ENCODE measurements around the gene NKAIN2.

NKAIN2 gene

GRCh38 chr6:123908797-123909196, 105.1 kb downstream of the NKAIN2 start:
- no peak overlapping the region for H3K4me3 ChIP-seq (ENCODE audit: low read depth, low read length)

GRCh38 chr6:123909989-123910388, 106.3 kb downstream of the NKAIN2 start:
- Histone ChIP-seq H3K9me3 (ENCODE audit: control insufficient read depth, insufficient read depth, low read depth, low read length) (no peaks in the 10 kb centered on the region), H3K4me1 (ENCODE audit: control insufficient read depth, insufficient read depth, low read length) (no peaks in the 10 kb centered on the region), H3K4me3 (ENCODE audit: low read depth, low read length) (no peak overlapping the region), H3K27ac (ENCODE audit: extremely low read depth, low read depth, low read length) (no peak overlapping the region), H3K36me3 (ENCODE audit: control insufficient read depth in 2 of 2, insufficient read depth in 1 of 2, low read length in 2 of 2) (no peaks in the 10 kb centered on the region)
- TF ChIP-seq ZBTB6 (tag by site-specific recombination; IDR thresholded peaks at IDR 0.05), result no peak
- TF ChIP-seq, protein P1, sequence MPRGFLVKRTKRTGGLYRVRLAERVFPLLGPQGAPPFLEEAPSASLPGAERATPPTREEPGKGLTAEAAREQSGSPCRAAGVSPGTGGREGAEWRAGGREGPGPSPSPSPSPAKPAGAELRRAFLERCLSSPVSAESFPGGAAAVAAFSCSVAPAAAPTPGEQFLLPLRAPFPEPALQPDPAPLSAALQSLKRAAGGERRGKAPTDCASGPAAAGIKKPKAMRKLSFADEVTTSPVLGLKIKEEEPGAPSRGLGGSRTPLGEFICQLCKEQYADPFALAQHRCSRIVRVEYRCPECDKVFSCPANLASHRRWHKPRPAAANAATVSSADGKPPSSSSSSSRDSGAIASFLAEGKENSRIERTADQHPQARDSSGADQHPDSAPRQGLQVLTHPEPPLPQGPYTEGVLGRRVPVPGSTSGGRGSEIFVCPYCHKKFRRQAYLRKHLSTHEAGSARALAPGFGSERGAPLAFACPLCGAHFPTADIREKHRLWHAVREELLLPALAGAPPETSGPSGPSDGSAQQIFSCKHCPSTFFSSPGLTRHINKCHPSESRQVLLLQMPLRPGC (tag by site-specific recombination; IDR thresholded peaks at IDR 0.05), result no peak
- no peak for TF ChIP-seq ZFP69B (tag by site-specific recombination; IDR thresholded peaks at IDR 0.05)
- TF ChIP-seq ZNF202 (tag by site-specific recombination; IDR thresholded peaks at IDR 0.05; ENCODE audit: borderline replicate concordance), result no peak
- no peak for TF ChIP-seq ZNF404 (tag by site-specific recombination; IDR thresholded peaks at IDR 0.05)
- ChIA-PET CTCF (no interaction called here), POLR2A (no interaction called here)

More at GRCh38 chr6:123908797-123909196, 105.1 kb downstream of the NKAIN2 start:
- Histone ChIP-seq H3K9me3 (ENCODE audit: control insufficient read depth, insufficient read depth, low read depth, low read length) (no peaks in the 10 kb centered on the region), H3K27ac (ENCODE audit: extremely low read depth, low read depth, low read length) (no peak overlapping the region), H3K36me3 (ENCODE audit: control insufficient read depth in 2 of 2, insufficient read depth in 1 of 2, low read length in 2 of 2) (no peaks in the 10 kb centered on the region), H3K4me1 (ENCODE audit: control insufficient read depth, insufficient read depth, low read length) (no peaks in the 10 kb centered on the region)
- ChIA-PET CTCF (no interaction called here), POLR2A (no interaction called here)
- no peak for TF ChIP-seq GLI4 (tag by site-specific recombination; IDR thresholded peaks at IDR 0.05)
- no peak for TF ChIP-seq ZNF48 (tag by site-specific recombination; IDR thresholded peaks at IDR 0.05)
- TF ChIP-seq ZNF514 (tag by site-specific recombination; IDR thresholded peaks at IDR 0.05), result no peak
- no peak for TF ChIP-seq ZNF335 (tag by site-specific recombination; conservative IDR thresholded peaks at IDR 0.05)
- TF ChIP-seq ZNF10 (tag by site-specific recombination; IDR thresholded peaks at IDR 0.05), result no peak
- TF ChIP-seq ZNF529 (tag by site-specific recombination; IDR thresholded peaks at IDR 0.05; ENCODE audit: insufficient replicate concordance), result no peak
- no peak for TF ChIP-seq ZNF114 (tag by site-specific recombination; IDR thresholded peaks at IDR 0.05)
- TF ChIP-seq, protein P2, sequence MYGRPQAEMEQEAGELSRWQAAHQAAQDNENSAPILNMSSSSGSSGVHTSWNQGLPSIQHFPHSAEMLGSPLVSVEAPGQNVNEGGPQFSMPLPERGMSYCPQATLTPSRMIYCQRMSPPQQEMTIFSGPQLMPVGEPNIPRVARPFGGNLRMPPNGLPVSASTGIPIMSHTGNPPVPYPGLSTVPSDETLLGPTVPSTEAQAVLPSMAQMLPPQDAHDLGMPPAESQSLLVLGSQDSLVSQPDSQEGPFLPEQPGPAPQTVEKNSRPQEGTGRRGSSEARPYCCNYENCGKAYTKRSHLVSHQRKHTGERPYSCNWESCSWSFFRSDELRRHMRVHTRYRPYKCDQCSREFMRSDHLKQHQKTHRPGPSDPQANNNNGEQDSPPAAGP (tag by site-specific recombination; IDR thresholded peaks at IDR 0.05), result no peak
- no peak for TF ChIP-seq ZNF555 (tag by site-specific recombination; conservative IDR thresholded peaks at IDR 0.05)
- TF ChIP-seq, protein P3, sequence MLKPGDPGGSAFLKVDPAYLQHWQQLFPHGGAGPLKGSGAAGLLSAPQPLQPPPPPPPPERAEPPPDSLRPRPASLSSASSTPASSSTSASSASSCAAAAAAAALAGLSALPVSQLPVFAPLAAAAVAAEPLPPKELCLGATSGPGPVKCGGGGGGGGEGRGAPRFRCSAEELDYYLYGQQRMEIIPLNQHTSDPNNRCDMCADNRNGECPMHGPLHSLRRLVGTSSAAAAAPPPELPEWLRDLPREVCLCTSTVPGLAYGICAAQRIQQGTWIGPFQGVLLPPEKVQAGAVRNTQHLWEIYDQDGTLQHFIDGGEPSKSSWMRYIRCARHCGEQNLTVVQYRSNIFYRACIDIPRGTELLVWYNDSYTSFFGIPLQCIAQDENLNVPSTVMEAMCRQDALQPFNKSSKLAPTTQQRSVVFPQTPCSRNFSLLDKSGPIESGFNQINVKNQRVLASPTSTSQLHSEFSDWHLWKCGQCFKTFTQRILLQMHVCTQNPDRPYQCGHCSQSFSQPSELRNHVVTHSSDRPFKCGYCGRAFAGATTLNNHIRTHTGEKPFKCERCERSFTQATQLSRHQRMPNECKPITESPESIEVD (tag by site-specific recombination; IDR thresholded peaks at IDR 0.05), result no peak

- Histone ChIP-seq H3K4me3 (ENCODE audit: low read depth, low read length) (no peak overlapping the region), H3K9me3 (ENCODE audit: control insufficient read depth, insufficient read depth, low read depth, low read length) (no peaks in the 10 kb centered on the region), H3K36me3 (ENCODE audit: control insufficient read depth in 2 of 2, insufficient read depth in 1 of 2, low read length in 2 of 2) (no peaks in the 10 kb centered on the region), H3K4me1 (ENCODE audit: control insufficient read depth, insufficient read depth, low read length) (no peaks in the 10 kb centered on the region), H3K27ac (ENCODE audit: extremely low read depth, low read depth, low read length) (no peak overlapping the region)
- CTCF ChIA-PET, result interaction anchor here (0.5 kb wide), 1 partner anchor 1184 kb away, joined by 3 read pairs; no protein-coding TSS in a partner anchor
- POLR2A ChIA-PET, result no interaction called here
- TF ChIP-seq ZNF274 (IDR thresholded peaks at IDR 0.05; ENCODE audit: low read length), result no peak
- TF ChIP-seq ZNF274 (tag by site-specific recombination; IDR thresholded peaks at IDR 0.05; ENCODE audit: borderline replicate concordance), result no peak
- no peak for TF ChIP-seq SCRT2 (tag by site-specific recombination; IDR thresholded peaks at IDR 0.05)
- TF ChIP-seq ZNF548 (tag by site-specific recombination; IDR thresholded peaks at IDR 0.05), result no peak
- no peak for TF ChIP-seq ZNF624 (tag by site-specific recombination; IDR thresholded peaks at IDR 0.05)
- no peak for TF ChIP-seq KLF8 (tag by site-specific recombination; IDR thresholded peaks at IDR 0.05)
- TF ChIP-seq ZNF302 (tag by site-specific recombination; IDR thresholded peaks at IDR 0.05; ENCODE audit: low read depth), result no peak
- TF ChIP-seq ZNF155 (tag by site-specific recombination; IDR thresholded peaks at IDR 0.05), result no peak
- TF ChIP-seq ZNF366 (tag by site-specific recombination; conservative IDR thresholded peaks at IDR 0.05), result no peak
- no peak for TF ChIP-seq ZNF354C (tag by site-specific recombination; IDR thresholded peaks at IDR 0.05; ENCODE audit: borderline replicate concordance, low read depth)
- TF ChIP-seq ZNF768 (tag by site-specific recombination; IDR thresholded peaks at IDR 0.05), result no peak
Measured at GRCh38 chr6:123913863-123914262, 110.2 kb downstream of the NKAIN2 start.
